HG03097 (cell line): ENCODE data around the gene ZNRF1.
"Not testable (repeated sequence)": the region's sequence is repeated elsewhere in the genome, so short reads cannot be mapped to it uniquely, and the experiment has no call there.

Source experiments
- ATAC-seq: cut with Tn5 transposase; IDR thresholded peaks from one replicate; pipeline ENCODE4 v1.9.1; 2021; ENCODE audit not compliant: unreplicated experiment, low FRiP score

ZNRF1 gene

DNA sequence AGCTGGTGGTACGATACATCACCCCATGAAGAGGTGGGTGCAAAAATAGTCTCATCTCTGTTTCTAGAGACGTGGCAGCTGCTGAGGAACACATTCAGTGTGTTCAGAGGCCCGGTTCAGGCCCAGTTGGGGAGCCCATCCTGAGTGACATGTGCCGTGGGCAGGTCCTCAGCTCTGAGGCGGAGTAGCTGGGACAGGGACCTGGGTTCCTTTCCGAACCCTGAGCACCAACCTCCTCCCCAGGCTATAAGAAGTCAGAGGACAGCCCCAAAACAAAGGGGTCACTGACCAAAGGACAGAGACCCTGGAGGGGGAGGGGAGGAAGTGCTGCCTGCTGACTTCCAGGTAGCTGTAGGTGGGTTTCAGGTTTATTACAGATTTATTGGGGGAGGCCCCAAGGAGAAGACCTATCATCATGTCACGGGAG lies 112.7 kb downstream of the ZNRF1 start:
- ATAC-seq, result no peak

DNA sequence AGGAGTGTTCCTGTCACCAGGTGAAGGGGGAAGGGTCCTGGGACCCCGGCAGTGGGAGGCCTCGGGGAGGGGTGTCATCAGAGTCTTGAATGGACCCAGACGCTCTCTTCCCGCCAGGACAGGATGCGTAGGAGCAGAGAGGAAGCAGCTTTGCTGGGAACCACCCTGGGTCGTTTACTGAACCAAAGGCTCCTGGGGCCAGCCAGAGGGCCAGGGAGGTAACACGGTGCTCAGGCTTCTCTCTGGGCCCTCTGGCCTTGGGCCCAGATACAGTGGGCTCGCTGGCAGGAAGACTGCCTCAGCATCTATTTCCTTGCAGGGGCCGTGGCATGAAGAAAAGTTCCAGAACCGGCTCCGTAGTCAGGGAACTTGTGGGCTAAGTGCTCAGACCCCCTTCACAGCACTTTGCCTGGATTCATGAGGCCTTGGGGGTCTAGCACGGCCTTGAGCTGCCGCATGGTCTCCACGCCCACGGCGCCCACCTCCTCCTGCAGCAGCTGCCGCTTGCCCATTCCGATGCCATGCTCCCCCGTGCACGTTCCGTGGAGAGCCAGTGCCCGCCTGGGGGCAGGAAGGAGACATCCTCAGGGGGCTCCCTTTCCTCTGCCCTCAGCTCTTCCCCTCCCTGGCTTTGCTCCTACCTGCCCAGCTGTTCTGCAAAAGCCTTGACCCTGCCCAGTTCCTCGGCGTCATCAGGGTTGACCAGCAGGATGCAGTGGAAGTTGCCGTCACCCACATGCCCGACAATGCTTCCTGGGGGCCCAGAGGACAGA lies 113.3 kb downstream of the ZNRF1 start:
- ATAC-seq, result no peak

DNA sequence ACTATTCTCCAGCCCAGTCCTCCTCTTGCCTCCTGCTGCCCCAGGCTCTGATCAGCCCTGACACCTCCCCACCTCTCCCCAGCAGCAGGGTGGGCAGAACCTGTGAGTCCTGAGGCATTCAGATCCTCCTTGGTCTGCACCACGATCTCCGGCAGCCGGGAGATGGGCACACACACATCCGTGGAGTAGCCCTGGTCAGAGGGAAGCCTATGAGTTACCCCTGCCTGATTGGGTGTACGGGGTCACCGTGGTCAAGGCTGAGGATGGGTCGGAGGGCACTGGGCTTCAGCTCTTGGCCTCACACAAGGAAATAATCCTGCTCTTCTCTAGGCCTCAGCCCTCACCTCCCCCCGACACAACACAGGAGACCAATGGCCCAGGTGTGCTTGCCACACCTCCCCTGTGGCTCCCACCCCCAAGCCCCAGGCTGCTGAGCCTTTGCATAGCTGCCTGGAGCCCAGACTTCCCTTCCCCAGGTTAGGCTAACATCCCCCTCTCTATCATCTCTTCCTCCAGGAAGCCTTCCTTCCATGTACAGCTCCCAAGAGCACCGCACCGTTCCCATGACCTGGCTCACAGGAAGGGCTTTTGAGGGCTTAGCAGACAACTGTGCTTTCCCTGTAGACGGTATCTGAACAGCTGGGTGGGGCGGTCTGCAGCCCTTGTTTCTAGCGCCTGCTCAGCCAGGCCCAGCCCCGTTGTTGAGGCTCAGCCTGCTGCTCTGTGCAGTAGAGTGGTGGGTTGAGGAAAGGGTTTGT lies 114.1 kb downstream of the ZNRF1 start:
- ATAC-seq, result no peak

DNA sequence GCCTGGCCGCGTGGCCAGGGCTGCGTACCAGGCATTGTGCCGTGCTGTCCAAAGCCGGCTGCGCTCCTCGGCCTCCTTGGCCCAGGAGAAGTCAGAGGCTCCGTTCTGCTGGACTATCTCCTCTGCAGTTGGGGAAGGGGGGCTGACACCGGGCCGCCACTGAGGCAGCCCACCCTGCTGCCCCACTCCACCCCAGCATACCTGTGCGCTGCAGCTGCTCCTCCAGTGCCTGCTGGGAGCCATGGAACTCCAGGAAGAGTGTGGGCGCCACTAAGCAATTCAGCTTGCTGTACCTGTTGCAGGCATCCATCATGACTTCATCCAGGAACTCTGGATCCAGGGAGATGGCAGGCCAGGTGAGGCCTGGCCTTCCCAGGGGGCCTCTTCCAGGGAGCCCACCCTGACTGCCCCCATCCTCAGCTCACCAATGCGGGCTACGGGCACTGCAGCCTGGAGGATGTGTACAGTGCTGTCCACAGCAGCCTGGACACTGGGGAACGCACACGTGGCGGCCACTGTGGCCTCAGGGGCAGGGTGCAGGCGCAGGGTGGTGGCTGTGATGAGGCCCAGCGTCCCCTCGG lies 114.8 kb downstream of the ZNRF1 start:
- ATAC-seq, result no peak

DNA sequence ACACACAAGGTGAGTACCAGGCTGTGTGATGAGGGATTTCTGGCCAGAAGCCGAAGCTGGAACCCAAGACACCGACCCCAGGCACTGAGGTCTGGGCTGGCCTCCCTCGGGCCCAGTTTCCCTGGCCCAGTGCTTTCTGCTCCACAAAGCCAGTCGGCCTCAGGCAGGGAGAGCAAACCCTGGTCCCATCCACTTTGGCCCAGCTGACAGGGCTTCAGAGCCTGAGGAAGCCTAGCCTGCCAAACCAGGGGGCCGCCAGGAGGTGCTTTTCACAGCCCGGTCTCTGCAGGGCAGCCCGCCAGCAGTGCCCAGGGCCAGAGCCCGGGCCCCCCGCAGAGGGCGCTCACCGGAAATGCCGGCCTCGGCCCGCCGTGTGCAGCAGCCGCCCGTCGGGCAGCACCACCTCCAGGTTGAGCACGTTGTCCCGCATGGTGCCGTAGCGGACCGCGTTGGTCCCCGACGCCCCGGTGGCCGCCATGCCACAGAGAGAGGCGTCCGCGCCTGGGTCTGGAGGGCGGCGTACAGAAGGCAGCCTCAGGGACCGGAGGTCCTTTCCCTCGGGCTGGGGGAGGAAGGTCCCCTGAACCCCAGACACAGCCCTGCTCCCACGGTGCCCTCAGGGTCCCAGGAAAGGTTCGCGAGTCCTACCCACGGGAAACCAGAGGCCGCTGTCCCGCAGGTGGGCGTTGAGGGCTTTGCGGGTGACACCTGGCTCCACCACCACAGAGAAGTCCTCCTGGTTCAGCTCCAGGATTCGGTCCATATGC lies 115.5 kb downstream of the ZNRF1 start:
- no peak for ATAC-seq

DNA sequence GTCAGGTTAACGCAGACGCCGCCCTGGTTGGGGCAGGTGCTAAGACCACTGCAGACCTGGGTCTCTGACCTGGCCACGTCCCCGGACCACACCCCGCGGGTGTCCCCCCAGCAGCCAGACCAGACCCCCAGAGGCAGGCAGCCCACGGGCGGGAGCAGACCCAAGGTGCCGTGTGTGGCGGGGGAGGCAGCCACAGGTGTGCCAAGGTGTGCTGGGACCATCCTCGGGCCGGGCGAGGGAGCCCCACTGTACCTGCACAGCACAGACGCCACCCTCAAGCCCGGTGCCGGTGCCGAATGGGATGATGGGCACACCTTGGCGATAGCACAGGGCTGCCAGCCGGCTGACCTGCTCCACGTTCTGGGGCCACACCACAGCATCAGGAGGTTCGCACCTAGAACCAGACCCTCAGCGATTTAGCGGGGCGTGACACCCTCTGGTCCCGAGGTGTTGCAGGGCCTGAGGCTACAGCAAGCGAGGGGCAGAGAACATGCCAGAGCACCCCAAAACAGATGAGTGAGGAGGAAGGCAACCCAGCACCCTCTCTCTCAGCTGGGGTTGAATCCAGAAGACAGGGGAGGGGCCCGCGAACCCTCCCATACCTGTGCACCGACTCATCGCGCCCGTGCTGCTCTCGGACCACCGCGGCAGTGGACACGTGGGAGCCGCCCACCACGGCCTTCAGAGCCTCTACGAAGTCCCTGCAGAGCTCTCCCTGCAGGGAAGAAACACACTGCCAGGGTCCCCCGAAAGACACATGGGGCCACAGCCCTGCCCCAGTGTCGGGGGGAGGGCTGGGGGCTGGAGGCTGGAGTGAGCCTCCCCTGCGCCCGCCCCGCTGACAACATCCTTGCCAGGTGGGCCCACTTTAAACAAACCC lies 116.4 kb downstream of the ZNRF1 start:
- ATAC-seq, result no peak

DNA sequence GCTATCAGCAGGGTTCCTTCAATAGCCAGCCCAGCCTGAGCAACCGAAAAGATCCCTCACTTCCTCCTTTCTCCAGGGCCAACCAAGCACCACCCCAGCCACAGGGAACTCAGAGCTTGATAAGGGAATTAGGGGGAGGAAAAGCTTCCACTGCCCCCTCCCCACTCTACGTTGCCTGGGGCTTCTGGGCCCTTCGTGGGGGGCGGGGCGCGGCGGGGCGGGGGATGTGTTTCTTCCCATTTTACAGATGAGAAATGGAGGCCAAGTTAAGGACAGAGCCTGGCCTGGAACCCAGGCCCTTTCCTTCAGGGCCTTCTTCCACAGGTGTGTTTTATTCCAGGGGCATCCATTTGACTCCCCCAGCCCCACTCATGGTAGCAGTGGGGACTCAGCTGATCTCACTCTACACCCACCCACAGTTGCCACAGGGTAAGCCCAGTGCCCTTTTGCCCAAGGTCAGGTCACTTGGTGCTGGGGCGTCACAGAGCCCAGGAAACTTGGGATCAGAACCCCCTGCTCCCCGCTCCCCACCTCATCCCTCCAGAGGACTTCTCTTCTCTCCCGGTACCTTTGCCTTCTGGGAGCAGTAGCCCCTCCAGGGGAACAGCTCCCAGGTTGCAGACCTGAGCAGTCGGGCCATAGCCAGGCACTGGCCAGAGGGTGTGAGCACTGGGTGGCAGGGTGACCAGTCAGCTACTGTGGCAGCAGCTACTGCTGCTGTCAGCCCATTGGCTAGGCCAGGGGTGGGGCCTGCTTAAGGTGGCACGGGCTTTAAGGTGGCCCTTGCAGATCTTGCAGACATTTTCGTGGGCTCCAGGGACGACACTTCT lies 117.5 kb downstream of the ZNRF1 start, which contains the start of gene LDHD:
TSS of gene LDHD (minus strand) at position 700 of the 830 bp plus-strand sequence. CDS start at position 640, 60 bp downstream.
- ATAC-seq, result no peak

DNA sequence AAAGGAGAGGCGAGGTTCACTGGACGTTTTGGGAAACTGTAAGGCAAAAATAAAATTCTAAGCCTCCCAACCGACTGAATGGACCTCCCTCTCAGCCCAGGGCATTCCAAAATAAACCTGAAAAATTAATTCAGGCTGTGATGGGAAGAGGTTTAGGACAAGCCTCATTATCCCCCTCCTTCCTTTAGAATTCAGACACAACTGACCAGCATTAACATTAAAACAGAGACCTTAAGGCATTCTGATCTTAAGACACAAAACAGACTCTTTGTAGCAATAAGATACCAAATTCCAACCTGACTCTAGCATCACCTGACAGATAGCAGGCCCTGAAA lies 118.1 kb downstream of the ZNRF1 start:
- ATAC-seq, result no peak

DNA sequence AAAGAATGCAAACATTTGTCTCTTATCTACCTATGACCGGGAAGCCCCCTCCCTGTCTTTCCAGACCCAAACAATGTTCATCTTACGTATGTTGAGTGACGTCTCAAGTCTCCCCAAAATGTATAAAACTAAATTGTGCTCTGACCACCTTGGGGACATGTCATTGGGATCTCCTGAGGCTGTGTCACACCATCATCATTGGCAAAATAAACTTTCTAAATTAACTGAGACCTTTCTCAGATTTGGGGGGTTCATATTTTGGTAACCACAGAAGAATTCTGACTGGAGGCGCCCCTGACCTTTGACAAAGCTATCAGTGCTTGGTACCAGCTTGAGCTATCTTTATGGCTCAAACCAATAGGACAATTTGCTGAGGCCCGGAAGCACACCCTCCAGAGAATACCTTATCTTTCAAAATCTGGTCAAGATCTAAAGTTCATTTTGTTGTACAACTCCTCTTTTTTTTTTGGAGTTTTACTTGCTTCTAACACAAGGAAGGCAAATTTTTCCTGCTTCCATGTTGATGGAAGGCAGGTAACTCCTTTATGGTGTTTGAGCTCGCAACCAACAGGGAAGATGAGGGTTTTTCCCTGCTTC lies 120.2 kb downstream of the ZNRF1 start:
- no peak for ATAC-seq

DNA sequence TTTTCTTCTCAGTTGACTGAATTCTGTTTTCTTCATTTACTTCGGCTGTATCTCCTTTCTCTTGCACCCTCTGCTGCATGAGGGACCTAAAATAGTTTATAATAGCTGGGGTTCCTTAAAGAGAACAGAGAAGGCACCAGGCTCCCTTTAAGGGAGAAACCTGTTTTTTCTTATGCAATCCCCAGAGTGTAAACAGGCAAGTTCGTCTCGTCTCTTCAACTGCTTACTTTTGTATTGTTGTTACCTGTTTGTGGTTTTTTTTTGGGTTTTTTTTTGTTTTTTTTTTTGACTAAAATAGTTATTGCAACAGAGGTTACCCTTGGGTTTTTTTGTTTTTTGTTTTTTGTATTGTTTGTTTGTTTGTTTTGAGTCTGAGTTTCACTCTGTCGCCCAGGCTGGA lies 121.4 kb downstream of the ZNRF1 start:
- ATAC-seq, result no peak

DNA sequence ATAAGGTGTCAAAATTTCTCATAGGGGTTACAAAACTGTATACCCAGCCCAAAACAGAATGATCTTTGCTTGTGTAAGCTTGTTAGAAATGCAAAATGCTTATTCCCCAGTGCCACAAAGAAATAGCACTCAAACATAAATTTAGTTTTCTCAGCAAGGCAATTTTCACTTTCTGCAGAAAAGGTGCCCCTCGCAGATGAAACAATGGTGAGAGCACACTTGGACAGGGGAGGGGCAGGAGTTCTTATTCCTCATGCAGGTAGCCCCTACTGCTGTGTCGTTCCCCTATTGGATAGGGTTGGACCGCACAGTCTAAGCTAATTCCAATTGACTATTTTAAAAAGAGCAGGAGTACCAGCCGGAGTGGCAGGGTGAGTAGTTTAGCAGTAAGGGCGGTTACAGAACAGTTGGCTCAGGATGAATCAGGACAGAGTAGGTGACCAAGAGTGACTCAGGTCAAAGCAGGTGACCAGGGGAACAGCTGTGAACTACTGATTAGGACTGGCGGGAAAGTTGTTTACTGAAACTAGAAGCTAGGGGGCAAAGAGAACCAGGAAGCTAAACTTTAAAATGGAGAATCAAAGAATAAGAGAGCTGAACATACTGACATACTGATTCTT lies 123.2 kb downstream of the ZNRF1 start:
- ATAC-seq, result no peak

DNA sequence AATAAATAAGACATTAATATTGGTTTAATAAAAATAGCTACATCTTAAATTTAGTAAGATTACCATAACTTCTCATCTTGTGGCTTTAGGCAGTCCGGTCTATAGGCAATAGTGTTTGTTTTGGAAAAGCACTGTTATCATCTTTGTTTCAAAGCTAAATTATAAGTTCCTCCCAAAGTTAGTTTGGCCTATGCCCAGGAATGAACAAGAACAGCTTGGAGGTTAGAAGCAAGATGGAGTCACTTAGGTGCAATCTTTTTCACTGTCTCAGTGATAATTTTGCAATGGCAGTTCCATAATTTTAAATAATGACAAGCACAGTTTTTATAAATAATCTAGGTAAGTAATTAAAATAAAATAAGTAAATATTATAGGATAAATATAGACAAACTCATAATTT lies 123.8 kb downstream of the ZNRF1 start:
- ATAC-seq, result no peak

DNA sequence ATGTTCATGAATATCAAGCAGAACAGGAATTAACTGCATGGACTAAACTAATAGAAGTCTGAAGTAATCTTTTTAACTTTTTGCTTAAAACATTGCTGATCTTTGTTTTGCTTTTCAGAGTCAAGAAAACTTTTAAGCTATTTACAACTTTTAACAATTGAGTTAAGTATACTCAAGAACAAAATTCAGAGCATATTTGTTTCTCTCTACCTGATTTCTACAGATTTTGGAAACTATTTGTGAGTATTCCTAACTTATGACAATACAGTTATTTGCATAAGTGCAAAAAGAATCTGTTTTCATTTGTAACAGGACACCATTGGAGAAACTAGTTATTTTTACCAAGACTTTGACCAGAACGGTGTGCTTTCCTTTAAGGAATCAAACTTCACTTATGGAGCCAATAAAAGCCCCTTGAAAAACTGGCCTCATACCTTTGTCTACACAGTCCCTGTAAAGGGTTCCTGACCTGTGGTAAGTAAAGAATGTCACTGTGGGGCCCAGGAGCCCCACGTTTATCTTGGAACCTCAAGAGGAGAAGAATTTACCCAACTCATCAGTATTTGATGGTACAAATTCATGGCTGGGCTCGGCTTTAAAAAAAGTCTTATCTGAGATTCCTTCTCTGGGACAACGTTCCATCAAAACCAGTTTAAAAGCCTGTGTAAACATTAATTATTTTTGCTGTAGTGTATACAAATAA lies 129.0 kb downstream of the ZNRF1 start:
- no peak for ATAC-seq

DNA sequence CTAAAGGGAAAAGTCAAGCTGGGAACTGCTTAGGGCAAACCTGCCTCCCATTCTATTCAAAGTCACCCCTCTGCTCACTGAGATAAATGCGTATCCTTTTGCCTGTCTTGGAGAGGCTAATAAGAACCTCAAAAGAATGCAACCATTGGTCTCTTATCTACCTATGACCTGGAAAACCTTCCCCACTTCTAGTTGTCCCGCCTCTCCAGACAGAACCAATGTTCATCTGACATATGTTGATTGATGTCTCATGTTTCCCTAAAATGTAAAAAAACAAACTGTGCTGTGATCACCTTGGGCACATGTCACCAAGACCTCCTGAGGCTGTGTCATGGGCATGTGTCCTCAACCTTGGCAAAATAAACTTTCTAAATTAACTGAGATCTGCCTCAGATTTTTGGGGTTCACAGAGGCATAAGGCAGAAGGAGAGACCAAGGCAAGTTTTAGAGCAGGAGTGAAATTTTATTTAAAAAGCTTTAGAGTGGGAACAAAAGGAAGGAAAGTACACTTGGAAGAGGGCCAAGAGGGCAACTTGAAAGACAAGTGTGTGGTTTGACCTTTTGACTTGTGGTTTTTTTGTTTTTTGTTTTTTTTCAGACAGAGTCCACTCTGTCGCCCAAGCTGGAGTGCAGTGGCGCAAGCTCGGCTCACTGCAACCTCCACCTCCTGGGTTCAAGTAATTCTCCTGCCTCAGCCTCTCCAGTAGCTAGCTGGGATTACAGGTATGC lies 130.8 kb downstream of the ZNRF1 start:
- ATAC-seq, result not testable (repeated sequence)

DNA sequence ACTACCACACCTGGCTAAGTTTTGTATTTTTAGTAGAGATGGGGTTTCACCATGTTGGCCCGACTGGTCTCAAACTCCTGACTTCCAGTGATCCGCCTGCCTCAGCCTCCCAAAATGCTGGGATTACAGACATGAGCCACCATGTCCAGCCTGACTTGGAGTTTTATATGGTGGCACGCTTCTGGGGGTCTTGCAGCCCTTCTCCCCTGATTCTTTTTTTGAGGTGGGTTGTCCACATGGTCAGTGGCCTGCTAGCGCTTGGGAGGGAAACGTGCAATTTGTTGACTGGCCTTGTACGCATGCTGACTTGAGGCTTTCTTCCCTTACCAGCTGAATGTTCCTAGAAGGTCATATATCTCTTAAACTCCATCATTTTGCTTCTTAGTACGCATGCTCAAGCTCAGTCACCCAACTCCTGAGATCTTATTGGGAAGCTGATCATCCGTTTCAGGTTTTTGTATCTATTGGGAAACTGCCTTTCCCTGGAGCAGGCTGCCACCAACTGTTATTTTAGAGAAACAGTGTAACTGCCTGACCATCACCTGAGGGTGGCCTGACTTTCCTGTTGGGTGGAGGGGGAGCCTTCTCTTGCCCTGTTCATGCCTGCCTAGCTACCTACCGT lies 131.4 kb downstream of the ZNRF1 start:
- no peak for ATAC-seq

DNA sequence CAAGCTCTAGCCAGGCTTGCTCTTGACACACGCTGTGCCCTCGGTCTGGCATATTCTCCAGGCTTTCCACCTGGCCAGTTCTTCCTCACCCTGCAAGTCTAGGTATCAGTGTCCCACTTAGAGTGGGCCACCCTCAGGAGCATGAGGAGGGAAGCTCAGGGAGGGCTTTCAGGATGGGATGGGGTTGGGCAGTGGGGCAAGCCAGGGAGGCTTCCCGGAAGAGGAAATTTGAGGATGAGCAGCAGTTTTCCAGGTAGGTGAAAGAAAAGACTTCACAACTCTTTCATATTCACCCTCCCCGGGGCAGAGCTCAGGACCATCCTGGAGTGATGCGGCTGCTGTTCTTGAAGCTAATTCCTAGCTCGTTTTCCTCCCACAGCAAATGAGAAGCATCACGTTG lies 132.3 kb downstream of the ZNRF1 start:
- no peak for ATAC-seq

DNA sequence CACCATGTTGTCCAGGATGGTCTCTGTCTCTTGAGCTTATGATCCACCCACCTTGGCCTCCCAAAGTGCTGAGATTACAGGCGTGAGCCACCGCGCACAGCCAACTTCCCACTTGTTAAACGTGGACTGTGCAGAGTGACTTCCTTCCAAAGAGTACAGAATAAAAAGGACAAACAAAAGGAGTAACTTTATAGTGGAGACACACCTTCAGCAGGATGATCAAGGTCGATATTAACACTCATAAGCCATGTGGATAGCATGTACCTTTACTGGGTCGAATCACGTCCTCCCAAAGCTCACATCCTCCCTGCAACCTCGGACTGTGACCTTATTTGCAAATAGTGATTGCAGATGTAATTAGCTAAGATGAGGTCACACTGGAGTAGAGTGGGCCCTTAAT lies 139.4 kb downstream of the ZNRF1 start:
- no peak for ATAC-seq
